GM11168 (cell line): ENCODE results near the gene RFX6.

Experiments
- in situ Hi-C: fragments of 300-500 bp; cut with MboI; formaldehyde crosslinking; loops from one replicate; pipeline ENCODE4 v1.12.0; 2022; ENCODE audit warnings: low sequenced_read_pairs; ENCODE audit not compliant: unreplicated experiment

RFX6 gene

DNA sequence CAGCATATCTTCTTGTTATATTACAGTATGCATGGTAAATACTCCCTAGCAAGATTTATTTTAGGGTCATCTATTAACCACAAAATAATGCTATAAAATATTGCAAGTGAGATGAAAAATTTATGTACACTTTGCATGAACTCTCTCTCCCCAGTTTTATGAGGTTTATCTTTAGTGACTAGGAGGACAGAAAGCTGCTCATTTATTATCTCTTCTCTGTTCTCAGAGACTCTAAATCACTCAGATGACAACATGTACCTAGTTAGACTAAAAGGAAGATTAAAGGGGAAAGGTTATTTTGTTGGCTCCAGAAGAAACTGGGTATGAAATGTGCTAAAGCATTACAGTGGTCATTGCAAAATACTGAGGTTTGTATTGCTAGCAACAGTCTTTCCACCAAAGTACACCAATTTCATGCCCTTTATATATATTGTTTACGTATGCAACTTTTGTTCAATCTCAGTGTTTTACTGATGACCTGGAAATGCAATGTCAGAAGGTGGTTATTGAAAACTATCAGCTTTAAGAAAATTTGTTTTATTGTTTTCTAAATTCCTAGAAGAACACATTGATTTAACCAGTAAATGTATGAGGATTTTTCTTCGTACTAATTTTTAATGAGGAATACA lies 11.8 kb downstream of the RFX6 start:
- in situ Hi-C loops: no loop called here

DNA sequence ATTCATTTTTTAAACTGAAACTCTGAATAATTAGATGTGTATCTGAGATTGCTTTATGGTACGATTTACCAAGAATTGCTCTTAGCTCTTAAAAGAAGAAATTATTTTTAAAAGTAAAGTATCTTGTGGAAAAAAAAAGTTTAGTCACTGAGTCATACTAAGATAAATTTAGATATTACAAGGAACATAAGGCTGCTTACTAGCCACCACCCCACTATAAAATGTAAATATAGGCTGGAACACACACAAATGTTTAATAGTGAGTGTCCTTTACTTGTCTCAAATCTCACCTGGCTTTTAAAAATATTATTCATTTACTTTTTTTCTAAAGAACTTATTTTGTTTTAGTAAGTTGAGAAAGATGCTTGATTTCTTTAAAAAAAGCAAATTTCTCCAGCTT lies 17.6 kb downstream of the RFX6 start:
- in situ Hi-C loops: no loop called here

DNA sequence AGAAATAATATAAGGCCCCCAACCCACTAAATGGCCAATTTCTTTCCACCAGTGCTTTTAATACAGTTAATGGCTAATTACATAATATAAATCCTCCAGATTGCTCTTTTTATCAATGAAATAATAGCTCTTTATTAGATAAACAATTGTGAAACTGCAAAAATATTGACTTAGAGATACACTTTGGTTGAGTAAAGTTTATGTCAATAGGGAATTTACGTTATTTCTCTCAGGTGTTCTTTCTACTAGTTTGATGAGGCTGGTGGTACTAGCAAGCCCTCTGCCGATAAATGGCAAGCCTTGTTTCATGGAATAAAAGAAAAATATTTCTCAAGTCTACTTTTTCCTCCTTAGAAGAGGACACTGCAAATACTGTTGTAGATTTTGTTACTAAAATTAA lies 18.9 kb downstream of the RFX6 start:
- in situ Hi-C loops: no loop called here

DNA sequence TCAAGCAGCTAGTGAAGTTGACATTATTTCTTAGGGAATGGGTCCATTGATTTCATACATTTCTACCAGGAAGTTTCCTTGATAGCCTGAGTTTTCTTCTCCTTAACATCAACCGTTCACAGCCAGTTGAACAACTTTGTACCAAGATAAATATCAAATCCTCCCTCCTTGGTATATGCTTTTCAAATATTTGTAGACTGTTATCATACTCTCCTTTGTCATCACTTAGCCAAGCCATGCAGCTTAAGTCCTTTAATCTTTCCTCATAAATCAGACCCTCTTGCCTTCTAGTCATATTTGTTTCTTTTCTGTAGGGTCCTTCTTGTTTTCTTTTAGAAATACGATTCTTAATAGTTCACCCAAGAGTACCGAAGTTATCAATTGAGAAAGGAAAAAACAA lies 25.6 kb downstream of the RFX6 start:
- in situ Hi-C loops: no loop called here

DNA sequence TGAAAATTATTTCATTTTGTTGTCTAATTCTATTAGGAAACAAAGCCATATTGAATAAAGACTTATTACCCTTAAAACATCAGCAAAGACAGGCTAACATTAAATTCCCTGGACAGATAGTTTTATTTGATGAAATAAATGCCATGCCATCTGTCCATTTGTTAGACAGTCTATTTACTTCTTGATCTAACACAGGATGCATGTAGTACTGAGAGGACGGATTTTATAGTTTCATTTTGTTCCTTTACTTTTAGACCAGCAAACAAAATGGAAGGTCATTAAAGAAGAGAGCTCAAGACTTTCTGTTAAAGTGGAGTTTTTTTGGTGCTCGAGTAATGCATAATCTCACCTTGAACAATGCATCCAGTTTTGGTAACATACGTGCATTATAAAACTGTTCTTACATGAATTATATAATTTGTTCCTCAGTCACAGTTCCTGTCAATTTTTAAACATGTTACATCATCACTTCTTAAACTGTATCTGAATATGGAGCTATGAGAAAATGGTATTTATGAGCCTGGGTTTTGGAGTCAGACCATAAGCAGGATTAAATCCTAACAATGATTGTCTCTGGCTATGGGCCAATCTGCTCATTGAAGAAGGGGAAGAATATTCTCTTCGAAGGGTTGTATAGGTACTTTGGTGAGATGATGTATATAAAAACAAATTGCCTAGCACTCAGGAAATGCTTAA lies 46.0 kb downstream of the RFX6 start:
- in situ Hi-C loops: no loop called here

DNA sequence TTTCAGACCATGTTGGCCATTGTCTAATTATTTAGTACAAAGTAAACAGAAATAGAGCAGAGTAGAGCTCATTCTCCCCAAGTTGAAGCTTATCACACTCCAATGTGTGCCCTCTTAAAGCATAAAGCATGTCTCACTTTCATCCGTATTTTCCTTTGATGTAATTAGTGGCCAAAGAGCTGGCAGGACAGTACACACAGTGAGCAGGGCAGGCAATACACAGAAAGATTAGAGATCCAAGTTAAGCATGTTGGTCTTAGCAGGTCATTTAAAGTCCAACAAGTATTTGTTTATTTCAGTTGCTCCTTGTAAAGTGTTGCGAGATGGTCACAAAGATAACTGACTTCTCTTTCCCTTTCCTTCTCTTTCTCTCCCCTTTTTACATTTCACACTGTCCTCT lies 47.2 kb downstream of the RFX6 start:
- in situ Hi-C loops: no loop called here

DNA sequence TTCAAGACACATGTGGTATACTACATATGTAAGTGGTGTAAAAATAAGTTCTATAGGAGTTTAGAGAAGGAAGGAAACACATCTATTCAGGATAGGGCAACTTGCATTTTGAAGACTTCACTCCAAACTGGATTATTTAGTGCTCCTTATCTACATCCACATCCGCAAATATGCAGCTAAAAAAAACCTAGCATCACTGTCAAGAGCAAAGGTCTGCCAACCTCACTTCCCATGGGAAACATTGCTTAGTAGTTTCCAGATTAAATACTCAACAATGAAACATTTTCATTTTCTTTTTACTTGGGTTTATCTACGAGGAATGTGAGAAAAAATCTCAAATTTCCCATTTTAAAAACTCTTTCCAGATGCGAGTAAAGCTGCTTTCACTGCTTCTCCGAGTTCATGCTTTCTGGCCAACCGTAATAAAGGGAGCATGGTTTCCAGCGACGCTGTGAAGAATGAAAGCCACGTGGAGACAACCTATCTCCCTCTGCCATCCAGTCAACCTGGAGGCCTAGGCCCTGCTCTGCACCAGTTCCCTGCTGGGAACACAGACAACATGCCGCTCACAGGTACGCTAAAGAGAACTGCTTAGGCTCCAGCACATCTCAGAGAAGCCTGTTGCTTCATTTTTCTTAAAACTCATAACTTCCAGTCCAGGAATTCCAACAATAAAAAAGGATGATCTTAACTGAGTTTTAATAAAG lies 48.2 kb downstream of the RFX6 start:
- in situ Hi-C loops: no loop called here

DNA sequence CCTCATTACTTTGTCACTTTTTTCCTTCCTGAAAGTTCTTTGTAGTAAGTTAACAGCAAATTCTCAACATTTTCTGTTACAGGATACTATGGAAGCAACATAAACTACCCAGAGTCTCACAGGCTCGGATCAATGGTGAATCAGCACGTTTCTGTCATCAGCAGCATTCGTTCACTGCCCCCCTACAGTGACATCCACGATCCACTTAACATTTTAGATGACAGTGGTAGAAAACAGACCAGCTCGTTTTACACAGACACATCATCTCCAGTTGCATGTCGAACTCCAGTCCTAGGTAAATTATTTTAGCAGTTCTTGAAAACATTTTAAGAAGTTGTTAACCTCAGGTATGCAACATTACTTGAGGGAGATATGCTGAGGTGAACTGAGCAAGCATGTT lies 51.6 kb downstream of the RFX6 start:
- in situ Hi-C loops: no loop called here

DNA sequence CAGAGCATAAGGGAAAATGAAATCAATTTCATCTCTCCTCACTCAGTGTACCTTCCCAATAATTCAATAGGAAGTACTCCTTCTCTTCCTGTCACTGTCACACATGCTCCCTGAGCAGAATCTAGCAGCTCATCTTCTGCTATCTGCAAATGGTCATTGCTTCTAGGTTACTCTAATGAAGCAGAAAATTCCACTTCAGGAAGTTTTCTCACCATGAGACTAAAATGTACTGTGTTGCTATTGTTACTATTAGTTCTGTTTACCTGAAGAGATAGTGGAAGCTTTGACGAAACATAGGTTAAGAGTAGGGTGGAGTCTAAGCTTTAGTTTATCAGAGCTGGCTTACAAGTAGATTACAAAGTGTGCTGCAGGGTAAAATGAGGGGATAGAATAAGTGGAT lies 52.8 kb downstream of the RFX6 start:
- in situ Hi-C loops: no loop called here

DNA sequence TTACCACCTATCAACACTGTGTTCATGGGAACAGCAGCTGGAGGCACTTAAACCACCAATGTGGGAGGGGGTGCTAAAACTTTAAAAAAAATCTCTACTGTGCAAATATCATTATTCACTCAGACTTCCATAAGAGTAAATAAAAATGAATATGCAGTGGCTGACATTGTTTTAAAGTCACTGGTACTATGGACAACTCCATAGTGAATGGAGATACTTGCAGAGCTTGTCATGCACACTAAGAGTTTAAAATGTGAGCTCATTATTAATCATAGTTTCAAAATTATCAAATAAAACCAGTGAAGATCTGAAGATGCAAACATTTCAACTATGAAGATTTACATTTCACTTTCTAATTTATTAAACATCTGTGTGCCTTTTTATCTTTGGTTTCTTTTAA lies 54.4 kb downstream of the RFX6 start:
- in situ Hi-C loops: no loop called here

DNA sequence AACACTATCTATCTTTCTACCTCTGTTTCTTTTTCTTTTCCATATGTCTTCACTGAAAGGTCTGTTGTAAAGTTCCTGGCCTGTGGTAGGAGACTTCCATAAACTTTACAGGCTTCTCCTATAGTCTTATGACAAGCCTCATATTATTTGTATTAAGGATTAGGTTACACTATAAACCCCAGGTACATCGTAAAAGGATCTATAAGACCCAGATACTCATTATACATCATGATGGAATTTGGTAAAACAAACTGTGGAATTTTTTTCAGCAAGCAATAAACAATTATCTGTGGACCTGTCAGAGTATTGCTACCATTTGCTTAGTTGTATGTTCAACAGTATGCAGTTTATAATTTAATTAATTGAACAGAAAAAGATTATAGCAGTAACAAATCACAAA lies 55.5 kb downstream of the RFX6 start:
- in situ Hi-C loops: no loop called here

DNA sequence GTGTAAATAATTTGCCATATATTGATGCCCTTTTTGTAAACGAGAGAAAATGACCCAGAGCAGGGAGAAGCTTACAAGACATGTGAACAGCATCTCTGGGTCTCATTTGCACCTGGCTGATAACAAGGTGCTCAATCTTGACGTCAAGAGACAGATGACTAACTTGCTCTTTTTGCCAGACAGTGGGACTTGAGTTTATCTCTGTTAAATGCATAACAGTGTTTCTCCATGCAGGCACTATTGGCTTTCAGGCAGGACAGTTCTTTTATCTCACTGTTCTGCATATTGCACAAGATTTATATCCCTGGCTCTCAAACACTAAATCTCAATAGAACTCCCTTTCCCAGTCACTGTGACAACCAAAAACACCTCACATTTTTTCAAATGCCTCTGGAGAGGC lies 56.4 kb downstream of the RFX6 start:
- in situ Hi-C loops: no loop called here

DNA sequence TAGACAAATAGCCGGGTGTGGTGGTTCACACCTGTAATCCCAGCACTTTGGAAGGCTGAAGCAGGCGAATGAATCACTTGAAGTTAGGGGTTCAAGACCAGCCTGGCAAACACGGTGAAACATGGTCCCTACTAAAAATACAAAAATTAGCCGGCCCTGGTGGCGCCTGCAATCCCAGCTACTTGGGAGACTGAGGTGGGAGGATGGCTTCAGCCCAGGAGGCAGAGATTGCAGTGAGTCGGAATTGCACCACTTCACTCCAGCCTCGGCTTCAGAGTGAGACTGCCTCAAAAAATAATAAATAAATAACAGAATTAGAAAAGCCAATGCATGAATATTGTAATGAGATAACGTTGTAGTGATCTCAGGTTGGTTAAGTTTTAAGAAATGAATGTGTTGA lies 61.3 kb downstream of the RFX6 start:
- in situ Hi-C loops: no loop called here

DNA sequence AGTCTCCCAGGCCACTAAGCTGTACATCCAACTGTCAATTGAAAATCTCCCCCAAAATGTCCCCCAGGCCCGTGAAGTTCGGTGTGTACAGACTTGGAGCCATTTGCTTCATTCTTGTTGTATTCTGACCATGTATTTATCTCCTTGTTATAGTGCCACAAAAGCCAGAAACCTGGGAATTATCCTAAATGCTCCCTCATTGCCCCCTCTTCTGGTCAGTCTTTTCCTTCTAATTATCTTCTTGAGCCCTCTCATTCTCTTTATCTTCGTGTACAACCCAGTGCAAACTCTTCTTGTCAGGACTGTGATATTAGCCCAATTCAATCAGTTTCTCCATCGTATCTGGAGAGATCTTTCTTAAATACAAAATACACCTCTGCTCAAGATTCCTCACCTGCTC lies 64.7 kb downstream of the RFX6 start:
- in situ Hi-C loops: no loop called here

DNA sequence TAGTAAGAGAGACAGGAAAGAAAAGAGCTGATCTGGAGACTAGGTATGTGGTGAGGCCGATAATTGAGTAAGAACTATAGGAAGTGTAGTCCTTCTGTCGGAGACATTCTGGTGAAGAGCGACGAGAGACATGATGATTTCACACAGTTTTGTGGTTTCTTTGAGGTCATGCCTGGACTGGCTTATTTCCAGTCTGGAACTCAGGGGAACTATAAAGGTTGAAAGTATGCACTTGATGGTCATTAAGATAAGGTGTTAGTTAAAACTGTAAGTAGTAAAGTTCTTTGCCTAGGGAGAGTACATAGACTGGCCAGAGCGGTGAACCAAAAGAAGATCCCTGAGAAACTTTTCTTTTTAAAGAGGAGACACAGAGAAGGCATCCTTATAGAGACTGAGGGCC lies 68.8 kb downstream of the RFX6 start:
- in situ Hi-C loops: no loop called here

DNA sequence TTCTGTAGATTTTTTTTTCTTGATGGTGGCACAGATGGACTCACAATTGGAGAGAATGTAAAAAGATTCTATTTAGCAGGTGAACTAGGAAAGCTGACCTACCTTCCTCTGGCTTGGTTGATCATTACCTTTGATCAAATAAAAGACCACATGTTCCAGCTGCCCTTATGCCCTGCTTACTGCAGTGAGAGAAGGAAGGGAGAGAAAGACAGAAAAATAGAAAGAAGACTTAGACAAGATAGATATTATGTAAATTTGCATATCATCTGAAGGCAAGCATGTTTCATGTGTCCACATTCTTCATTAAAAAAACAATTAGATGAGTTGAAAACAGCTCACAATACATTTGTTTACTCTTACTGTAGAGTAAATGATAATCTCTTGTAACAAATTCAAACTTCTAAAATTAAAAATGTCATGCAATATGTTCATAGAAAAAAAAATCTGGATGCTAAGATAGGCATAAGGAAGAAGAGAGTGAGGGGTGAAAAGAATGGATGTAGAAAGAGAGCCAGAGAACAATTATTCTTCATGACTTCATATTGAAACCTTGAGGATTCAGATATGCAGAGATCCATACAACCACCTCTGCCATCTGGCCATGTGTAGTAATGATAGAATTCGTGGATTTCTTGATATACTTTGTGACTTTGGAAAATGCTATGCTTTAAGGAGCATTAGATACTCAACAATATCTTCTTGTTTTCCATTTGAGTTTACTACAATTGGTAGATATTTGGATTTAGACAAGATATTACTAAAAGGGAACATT lies 71.7 kb downstream of the RFX6 start:
- in situ Hi-C loops: no loop called here

DNA sequence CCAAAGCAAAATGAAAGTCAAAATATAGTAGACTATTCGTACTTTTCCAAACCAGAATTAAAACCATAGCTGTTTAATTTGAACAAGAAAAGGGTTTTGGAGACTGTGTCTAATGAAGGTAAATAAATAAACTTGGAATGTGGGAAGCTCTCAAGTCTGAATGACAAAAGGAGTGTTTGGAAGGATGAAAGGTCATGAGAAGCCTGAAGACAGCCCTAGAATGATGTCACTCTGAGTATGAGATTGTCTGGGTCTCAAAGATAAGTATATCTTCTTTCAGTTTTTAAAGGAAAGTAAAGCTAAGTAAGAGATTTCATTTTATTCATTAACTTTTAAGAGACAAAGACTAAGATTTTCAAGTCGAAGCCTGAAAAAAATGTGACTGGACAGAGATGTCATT lies 72.9 kb downstream of the RFX6 start:
- in situ Hi-C loops: no loop called here

DNA sequence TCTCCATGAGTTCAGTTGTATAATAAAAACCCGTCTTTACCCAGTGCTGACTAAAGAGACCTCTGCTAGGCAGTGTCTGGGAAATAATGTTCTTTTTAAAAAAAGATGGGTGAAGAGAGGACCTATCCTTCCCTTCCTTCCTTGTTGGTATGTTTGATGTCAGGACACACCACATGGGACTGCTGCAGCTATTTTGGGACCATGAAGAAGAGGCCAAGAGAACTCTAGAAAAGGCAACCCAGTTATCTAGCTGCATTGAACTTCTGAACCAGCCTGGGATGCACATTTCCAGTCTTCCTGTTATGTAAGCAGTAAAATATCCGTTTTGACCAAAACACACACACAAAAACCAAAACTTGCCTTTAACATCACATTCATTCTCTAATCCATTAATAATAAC lies 77.3 kb downstream of the RFX6 start:
- in situ Hi-C loops: no loop called here

DNA sequence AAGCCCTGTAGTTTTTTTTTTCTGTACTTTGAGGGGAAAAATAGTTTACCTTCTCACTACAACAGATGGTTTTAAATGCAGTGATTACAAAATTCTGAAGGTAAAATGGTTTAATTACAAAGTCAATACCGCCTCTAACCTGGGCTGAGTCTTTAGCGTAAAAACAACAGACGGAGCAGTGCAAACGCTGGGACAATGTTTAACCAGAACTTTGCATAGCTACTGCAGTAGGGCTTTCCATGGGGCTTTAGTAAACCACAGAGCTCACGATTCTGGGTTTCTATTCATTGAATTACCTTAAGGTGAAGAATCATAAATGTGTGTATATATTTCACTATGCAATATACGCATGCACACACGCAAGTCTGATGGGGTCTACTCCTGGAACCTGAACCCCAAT lies 77.9 kb downstream of the RFX6 start:
- in situ Hi-C loops: no loop called here

DNA sequence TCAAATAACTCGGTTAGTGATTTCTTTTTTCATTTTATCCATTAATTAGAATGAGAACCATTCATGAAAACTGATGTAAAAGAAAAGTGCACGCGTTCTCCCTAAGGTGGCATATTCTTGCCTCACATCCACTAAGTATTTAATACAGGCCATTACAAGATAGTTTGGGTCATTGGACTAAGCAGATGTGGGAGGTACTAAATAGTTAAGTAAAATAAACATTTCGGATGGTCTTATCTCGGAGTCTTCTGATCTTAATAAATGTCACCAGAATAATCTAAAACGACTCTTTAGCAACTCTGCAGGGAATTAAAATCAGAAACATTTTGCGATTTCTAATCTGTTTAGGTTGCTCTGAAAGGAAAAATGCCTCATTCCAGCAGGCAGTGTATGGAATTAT lies 78.7 kb downstream of the RFX6 start:
- in situ Hi-C loops: no loop called here

DNA sequence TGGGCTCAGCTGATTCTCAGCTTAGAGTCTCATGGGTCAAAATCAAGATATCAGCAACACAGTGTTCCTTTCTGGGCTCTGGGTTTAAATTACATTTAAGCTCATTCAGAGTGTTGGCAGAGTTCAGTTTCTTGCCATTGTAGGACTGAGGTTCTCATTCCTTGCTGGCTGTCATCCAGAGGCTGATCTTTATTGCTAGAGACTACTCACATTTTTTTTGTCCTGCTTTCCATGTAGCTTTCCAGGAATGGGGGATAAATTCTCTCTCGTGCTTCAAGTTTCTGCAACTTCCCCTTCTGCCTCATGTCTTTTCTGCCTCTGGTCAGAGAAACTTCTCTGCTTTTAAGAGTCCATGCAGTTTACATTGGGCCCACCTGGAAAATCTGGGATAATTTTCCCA lies 86.9 kb downstream of the RFX6 start:
- in situ Hi-C loops: no loop called here
